ENCODE measurements around the gene LAPTM4A.

The LAPTM4A gene

DNA sequence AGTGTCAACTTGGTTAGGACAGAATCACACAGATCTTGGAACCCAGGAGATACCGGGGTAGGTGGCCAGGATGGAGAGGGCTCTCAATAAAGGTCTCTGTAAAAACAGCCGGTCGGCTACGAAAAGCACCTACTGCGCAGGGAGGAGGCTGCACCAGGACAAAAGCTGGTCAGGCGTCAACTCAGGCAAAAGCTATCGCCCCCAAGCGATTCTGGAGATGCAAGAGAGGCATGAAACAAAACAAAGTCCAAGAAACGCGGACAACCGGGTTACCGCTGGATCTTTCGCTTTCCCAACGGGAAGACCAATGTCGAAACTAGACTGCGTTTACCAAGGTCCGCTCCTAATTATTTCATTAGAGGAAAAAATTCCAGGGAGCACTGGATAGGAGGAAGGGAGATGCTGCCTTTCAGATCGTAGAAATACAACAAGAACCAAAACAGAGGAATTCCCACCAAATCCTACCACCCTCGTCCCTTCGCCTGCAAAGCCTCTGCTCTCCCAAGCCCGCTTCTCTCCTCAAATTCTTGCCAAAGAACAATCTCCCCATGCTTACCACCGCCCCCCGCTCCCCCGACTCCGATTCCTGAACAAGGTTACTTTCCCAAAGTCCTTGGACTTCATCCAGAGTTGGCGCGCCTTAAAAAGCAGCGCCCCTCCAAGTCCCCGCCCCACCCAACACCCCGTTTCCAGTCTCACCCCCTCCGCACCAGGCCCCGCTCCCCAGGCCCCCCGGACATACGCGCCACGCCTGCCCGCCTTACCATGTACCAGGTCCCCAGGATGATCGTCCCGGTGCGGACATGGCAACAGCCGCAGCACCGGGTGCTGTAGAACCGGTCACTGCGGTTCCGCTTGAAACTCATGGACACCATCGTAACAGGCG, 539 bp downstream of the LAPTM4A start:
- Histone ChIP-seq H3K79me2 (ENCODE audit: insufficient read depth, low read length) (peaks cover 36% of the 10 kb centered on the region), H3K27ac (ENCODE audit: low read depth, low read length, poor library complexity, severe bottlenecking) (peak overlapping the region; percentile 67), H3K9ac (ENCODE audit: low read length) (peak overlapping the region; percentile 69), H3K4me2 (ENCODE audit: low read length) (peak overlapping the region; percentile 90), H3K9me3 (ENCODE audit: low read length) (no peaks in the 10 kb centered on the region), H3K4me3 (ENCODE audit: low read depth, low read length, poor library complexity, severe bottlenecking) (peak overlapping the region; percentile 71), H3K27me3 (ENCODE audit: insufficient read depth, low read length) (no peaks in the 10 kb centered on the region), H3K9me2 (ENCODE audit: low read depth, low read length) (no peaks in the 10 kb centered on the region), H4K20me1 (ENCODE audit: insufficient read depth, low read length) (no peaks in the 10 kb centered on the region), H3K4me1 (ENCODE audit: insufficient read depth, low read length, severe bottlenecking) (peaks cover 31% of the 10 kb centered on the region), H3K36me3 (ENCODE audit: insufficient read depth, low read length) (no peaks in the 10 kb centered on the region), H3F3A (ENCODE audit: insufficient read depth, low read length) (no peaks in the 10 kb centered on the region), H2AFZ (ENCODE audit: low read length) (no peak overlapping the region)
- TF ChIP-seq, protein P1, sequence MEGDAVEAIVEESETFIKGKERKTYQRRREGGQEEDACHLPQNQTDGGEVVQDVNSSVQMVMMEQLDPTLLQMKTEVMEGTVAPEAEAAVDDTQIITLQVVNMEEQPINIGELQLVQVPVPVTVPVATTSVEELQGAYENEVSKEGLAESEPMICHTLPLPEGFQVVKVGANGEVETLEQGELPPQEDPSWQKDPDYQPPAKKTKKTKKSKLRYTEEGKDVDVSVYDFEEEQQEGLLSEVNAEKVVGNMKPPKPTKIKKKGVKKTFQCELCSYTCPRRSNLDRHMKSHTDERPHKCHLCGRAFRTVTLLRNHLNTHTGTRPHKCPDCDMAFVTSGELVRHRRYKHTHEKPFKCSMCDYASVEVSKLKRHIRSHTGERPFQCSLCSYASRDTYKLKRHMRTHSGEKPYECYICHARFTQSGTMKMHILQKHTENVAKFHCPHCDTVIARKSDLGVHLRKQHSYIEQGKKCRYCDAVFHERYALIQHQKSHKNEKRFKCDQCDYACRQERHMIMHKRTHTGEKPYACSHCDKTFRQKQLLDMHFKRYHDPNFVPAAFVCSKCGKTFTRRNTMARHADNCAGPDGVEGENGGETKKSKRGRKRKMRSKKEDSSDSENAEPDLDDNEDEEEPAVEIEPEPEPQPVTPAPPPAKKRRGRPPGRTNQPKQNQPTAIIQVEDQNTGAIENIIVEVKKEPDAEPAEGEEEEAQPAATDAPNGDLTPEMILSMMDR (IDR thresholded peaks at IDR 0.05; ENCODE audit: low read length): peak; percentile 47
- TF ChIP-seq EZH2 (IDR thresholded peaks at IDR 0.05; ENCODE audit: borderline replicate concordance, low read length): no peak

DNA sequence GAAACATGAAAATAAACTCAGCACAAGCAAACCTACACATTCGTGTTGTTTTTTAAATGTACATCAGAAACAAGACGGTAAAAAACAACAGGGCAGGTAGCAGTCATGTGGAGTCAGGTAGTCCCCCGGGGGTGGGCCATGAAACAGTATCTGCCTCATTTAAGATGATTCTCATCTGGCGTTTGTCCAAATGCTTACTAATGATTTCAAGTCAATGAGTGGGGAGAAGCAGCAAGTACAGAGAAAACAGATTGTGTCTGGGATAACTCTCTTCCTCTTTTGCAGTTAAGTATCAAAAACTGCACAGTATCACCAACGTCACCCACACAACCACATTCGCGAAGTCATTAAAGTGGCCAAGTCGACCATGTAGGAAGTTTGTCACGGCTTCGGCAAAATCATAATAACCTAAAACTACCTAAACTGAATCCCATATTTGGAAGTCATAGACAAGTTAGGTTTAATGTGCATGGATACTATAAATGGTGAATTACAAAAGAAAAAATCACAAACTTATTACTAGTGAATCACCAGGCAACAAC, 1.3 kb downstream of the LAPTM4A start:
- H2AFZ ChIP-seq (ENCODE audit: low read length): no peak overlapping the region

DNA sequence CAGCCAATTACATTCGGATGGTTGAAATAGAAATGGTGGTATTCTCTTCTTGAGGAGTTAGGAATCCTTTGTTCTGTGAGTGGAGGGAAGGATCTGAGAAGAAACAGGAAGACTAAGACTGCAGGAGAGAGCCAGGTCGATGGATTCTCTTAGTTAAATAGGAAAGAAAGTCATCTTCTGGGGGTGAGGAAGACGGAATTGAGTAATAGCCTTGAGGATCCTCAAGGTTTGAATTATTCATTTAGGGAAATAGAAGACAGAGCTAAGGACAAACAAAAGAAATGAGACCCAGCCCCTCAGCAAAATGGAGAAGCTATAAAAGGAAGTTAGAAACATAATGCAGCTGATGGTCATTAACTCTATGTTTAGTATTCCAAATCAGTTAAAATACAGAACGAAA, 1.8 kb downstream of the LAPTM4A start:
- TF ChIP-seq EZH2 (IDR thresholded peaks at IDR 0.05; ENCODE audit: borderline replicate concordance, low read length): no peak
- TF ChIP-seq, protein P1 (IDR thresholded peaks at IDR 0.05; ENCODE audit: low read length): no peak
- Histone ChIP-seq H3K4me3 (ENCODE audit: low read depth, low read length, poor library complexity, severe bottlenecking) (peak overlapping the region; percentile 71), H3K36me3 (ENCODE audit: insufficient read depth, low read length) (no peaks in the 10 kb centered on the region), H3K27ac (ENCODE audit: low read depth, low read length, poor library complexity, severe bottlenecking) (peak overlapping the region; percentile 67), H3K9me2 (ENCODE audit: low read depth, low read length) (no peaks in the 10 kb centered on the region), H3F3A (ENCODE audit: insufficient read depth, low read length) (no peaks in the 10 kb centered on the region), H3K4me1 (ENCODE audit: insufficient read depth, low read length, severe bottlenecking) (peaks cover 31% of the 10 kb centered on the region), H3K4me2 (ENCODE audit: low read length) (peak overlapping the region; percentile 90), H3K9me3 (ENCODE audit: low read length) (no peaks in the 10 kb centered on the region), H3K79me2 (ENCODE audit: insufficient read depth, low read length) (peaks cover 48% of the 10 kb centered on the region), H3K9ac (ENCODE audit: low read length) (peak overlapping the region; percentile 69), H3K27me3 (ENCODE audit: insufficient read depth, low read length) (no peaks in the 10 kb centered on the region), H2AFZ (ENCODE audit: low read length) (no peak overlapping the region), H4K20me1 (ENCODE audit: insufficient read depth, low read length) (no peaks in the 10 kb centered on the region)

More for the DNA sequence above, 1.3 kb downstream of the LAPTM4A start:
- H3K9me3 ChIP-seq (ENCODE audit: low read length): no peaks in the 10 kb centered on the region
- peak overlapping the region; percentile 90 for H3K4me2 ChIP-seq (ENCODE audit: low read length)
- H3K9me2 ChIP-seq (ENCODE audit: low read depth, low read length): no peaks in the 10 kb centered on the region
- peak overlapping the region; percentile 71 for H3K4me3 ChIP-seq (ENCODE audit: low read depth, low read length, poor library complexity, severe bottlenecking)
- no peaks in the 10 kb centered on the region for H4K20me1 ChIP-seq (ENCODE audit: insufficient read depth, low read length)
- H3K27ac ChIP-seq (ENCODE audit: low read depth, low read length, poor library complexity, severe bottlenecking): peak overlapping the region; percentile 67
- no peaks in the 10 kb centered on the region for H3F3A ChIP-seq (ENCODE audit: insufficient read depth, low read length)
- H3K27me3 ChIP-seq (ENCODE audit: insufficient read depth, low read length): no peaks in the 10 kb centered on the region
- no peaks in the 10 kb centered on the region for H3K36me3 ChIP-seq (ENCODE audit: insufficient read depth, low read length)
- H3K79me2 ChIP-seq (ENCODE audit: insufficient read depth, low read length): peaks cover 43% of the 10 kb centered on the region
- H3K9ac ChIP-seq (ENCODE audit: low read length): peak overlapping the region; percentile 69
- H3K4me1 ChIP-seq (ENCODE audit: insufficient read depth, low read length, severe bottlenecking): peaks cover 31% of the 10 kb centered on the region
- TF ChIP-seq, protein P1 (IDR thresholded peaks at IDR 0.05; ENCODE audit: low read length): no peak
- TF ChIP-seq EZH2 (IDR thresholded peaks at IDR 0.05; ENCODE audit: borderline replicate concordance, low read length): no peak
